ENCODE data around the gene SPAG16. TPM values are rescaled to one million over a fixed set of nuclear protein-coding genes. Genes with fewer than 3 reads are reported as not detected.

The SPAG16 gene
- total RNA-seq, 1 donor from 2014 or later, result 10.9 TPM

DNA sequence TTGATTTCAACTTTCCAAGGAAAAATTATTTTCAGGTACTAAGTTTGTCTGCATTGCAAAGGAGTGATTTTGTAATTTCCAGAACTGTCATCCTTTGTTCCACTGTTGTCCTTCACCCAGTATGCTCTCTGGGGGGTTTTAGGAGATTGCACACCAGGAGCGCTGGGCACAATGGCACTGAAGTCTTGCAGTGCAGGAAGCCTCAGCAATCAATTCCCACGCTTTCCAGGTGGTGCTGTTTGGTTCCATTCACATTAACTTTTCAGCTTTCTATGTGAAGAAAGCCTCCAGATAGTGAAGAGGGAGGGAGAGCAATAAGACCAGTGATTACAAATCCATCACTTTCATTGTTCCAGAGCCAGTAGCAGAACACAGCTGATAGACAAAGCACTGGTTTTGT lies 782.6 kb downstream of the SPAG16 start:
- no peak for DNase-seq (ENCODE audit: low spot score)

DNA sequence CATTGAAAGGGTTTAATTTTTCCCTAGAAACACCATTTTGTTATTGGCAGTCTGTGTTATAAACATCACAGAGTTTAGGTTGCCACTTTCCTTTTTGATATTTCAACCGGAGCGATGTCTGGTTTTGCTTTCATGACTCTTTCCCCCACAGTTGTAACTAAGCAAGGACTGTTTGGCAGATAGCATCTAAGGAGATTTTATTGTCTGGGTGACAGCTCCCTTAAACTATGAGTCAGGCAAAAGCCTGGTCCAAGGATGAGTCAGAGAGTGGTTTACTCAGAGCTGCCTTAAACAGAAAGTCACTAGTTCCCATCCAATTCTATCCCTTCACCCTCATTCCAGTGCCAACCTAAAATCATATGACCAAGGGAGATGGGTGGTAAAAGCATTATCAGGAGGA lies 785.0 kb downstream of the SPAG16 start:
- no peak for DNase-seq (ENCODE audit: low spot score)

DNA sequence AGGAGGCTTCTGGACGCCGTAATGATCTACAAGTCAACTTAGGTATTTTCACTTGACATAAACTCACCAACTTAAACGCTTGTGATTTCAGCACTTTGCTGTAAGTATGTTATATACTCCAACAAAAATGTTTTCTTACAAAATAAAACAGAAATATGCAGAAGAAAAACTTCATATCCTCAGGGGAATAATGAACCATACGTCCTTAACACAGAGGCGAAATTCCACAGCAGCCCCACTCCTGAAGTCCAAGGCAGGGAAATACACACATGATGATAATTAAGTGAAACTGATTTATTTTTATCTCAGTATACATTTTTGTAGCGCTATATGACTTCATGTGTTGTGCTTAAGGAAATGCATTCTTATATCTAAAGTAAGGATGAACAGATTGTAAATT lies 791.2 kb downstream of the SPAG16 start:
- no peak for DNase-seq (ENCODE audit: low spot score)

DNA sequence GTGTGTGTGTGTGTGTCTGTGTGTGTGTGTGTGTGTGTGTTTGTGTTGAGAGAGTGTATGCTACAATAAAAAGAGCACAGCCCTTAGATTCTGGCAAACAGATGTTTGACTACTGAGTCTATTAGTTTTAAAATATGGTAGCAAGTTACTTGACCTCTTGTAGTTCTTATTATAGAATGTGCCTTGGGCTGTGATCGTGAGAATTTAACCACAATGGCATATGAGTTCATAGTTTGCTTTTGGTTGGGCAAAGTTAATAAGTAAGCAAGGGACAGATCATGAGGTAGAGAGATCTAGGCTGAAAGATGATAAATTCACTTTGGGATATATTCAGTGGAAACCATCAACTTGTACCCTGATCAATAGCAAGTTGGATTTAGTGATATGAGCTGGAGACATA lies 792.3 kb downstream of the SPAG16 start:
- DNase-seq (ENCODE audit: low spot score), result no peak

DNA sequence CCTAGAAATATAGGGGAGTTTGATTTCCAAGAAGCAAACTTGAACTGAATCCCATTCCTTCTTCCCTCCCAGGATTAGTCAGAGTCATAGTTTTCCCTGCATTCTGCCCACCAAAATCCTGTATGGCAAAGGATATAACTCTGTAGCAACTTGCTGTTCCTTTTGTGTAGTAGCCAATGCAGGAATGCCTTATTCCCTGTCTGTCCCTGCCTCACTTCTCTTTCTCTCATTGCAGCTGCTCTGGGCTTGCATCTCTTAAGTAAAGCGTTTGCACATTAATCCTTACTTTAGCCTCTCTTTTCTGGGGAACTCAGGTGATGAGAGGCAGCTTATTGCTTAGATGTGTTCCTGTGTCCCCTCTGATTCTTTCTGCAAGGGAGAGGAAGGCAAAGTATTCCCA lies 793.5 kb downstream of the SPAG16 start:
- DNase-seq (ENCODE audit: low spot score), result no peak

DNA sequence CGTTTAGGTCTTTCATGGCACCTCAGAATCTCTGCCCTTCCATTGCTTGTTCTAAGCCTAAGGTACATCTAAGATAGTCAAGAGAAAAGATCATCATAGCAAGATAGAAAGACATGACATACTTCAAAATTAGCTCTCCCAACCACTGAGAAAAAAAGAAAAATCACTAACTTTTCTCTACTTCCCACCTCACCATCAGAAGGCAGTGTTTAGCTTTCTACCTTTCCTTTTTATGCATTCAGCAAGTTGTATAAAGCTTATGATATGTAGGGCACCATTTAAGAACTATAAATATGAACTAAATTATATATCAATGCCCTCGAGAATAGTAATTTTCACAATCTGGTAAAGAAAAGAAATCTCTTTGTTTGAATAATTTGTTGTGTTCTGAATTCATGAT lies 794.8 kb downstream of the SPAG16 start:
- no peak for DNase-seq (ENCODE audit: low spot score)

DNA sequence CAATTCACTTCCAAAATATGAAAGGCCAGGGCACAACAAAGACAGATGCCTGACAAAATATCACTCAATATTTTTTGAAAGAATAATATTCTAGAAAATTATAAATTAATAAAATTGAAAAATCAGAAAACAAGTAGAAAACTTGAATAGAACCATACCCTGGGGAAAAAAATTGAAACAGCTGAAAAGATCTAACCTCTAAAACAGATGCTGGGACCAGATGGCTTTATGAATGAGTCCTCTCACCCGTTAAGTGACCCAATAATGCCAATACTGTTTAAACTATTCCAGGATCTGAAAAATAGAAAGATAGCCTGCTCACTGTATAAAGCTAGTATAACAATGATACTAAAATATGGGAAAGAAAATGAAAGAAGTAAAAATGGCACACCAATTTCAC lies 804.3 kb downstream of the SPAG16 start:
- DNase-seq (ENCODE audit: low spot score), result no peak

DNA sequence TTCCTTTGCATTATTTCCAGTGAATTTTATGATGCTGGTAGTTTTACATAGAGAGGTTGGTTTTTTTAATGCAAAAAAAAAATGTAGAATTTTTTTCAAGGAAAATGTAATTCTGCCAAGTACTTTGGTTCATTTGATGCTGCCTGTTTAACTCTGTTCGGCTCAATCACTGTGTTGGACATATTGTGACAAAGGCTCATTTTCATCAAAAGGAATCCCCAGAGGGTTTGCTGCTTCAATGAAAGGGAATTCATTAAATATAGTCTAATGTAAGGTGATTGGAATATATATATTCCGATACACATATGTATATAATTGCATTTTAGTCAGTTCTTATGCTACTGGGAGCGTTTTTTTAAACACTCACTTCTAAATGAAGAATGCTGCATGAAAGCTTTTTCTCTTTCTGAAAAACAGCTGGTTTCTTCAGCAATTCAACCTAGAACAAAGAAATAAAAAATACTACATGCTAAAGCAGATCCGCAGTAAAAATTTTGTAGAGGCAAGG lies 812.0 kb downstream of the SPAG16 start:
- no peak for DNase-seq (ENCODE audit: low spot score)

DNA sequence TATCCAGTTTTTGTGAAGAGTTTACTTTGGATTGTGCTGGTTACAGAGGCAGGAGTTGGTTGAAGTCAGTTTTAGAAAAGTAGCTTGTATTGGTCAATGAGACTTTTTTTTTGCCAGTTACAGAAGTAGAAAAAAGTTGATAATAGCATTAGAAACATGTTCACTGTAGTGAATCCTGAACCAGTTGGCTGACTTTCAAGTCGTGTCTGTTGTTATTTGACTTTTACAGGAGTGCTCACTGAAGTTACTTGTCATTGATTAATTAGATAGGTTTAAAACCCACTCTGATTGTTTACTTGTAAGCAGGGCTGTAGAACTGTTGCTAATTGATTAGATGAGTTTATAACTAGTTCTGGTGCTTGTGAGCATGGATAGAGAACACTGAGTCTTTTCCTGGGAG lies 814.5 kb downstream of the SPAG16 start:
- DNase-seq (ENCODE audit: low spot score), result no peak

DNA sequence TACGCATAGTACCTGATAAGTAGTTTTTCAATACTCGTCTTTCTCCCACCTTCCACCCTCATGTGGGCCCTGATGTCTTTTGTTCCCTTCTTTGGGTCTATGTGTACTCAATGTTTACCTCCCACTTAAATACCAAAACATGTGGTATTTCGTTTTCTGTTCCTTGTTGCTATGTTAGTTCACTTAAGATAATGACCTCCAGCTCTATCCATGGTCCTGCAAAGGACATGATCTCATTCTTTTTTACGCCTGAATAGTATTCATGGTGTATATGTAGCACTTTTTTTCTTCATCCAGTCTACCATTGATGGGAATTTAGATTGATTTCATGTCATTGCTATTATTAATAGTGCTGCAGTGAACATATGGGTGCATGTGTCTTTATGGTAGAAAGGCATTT lies 816.2 kb downstream of the SPAG16 start:
- DNase-seq (ENCODE audit: low spot score), result no peak

DNA sequence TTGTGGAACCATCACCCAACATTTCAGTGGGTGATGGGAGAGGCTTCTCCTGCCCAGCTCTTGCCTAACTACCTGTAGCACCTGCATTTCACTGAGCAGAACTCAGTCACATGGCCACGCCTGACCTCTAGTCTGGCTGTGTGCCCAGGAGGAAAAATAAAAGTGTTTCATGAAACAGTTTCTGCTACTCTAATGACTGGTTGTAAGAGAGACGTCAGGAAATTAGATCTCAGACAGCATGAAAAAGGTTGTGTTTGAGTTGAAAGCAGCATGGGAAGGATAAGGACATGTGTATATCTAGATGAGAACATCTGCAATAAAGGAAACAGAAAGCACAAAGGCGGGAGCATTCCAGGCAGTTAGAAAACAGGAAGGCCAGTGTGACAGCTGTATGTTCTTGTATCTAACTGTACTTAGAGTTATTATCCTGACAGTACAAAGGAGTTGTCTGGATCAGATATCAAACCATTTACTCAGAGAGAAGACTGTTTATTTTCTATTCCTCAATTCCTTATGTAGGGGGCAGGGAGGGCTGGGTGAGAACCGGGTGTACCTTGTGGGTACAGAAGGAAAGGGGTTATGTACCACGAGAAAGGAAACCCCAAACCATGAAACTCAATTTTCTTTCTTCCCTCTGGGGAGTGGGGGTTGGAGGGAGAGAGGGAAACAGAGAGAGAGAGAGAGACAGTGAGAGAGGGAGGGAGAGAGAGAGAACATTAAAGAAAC lies 819.2 kb downstream of the SPAG16 start:
- no peak for DNase-seq (ENCODE audit: low spot score)

DNA sequence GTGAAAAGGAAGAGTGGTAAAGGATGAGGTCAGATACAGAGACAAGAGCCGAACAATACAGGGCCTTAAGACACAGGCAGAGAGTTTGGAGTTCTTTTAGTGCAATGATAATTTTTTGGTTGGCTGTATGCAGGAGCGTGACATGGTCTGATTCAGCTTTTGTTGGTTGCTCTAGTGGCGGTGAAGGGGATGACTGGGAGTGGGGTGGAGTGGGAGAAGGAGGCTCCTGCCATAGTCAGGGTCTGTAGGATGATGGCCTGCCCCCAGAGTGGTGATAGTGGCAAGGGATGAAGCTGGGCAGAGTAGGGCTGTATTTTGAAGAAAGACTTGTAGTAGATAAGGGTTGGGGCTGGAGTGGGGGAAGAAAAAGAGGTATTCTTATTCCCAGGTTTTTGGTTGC lies 820.0 kb downstream of the SPAG16 start:
- no peak for DNase-seq (ENCODE audit: low spot score)

DNA sequence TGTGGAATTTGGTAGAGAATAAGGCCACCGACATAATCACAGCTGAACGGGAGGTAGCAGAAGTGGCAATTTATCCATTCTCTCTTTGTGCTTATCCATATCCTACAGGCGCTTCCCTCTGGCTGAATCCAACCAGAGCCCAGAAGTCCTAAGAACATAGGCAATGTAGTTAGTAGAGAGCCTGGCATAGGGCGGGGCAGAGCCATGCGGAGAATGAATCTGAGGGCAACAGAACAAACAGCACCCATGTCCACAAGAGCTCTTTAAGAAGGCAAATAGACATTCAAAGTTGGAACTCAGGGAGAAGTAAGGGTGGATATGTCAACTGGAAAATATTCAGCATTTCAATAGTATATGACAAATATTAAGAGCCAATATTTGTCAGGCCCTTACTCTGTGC lies 820.7 kb downstream of the SPAG16 start:
- DNase-seq (ENCODE audit: low spot score), result no peak

DNA sequence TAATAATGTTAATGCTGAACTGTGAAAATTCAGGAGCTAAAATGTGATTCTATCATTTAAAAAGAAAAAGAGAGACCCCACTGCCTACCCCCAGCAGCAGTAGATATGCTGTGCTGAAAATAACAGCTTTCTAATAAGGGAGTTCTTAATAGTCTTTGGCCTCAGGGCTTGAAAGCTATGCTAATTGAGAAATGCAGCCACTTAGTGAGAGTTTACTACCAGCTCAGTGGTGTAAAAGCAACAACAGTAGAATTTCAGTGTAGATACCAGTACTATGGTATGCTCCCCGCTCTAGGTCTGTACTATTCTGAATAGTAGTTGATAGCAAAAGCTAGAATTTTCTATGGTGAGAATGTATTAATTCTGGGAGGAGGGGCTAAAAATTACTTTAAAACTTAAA lies 823.5 kb downstream of the SPAG16 start:
- no peak for DNase-seq (ENCODE audit: low spot score)

DNA sequence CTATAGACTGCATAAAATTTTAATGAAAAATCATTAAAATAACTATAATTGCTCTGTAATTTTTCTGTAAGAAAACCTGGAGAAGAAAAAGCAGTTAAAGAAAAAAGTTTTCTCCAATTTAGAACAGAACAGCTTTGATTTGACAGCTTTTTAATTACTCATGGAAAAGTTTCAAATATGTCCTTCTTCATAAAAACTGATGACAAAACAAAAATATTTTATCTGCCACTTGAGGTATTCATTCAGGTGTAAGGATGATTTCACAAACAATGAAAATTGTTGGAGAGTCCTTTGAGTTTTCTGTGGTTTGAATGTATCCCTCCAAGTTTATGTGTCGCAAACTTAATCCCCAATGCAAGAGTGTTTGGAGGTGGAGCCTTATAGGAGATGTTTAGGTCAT lies 824.3 kb downstream of the SPAG16 start:
- no peak for DNase-seq (ENCODE audit: low spot score)

DNA sequence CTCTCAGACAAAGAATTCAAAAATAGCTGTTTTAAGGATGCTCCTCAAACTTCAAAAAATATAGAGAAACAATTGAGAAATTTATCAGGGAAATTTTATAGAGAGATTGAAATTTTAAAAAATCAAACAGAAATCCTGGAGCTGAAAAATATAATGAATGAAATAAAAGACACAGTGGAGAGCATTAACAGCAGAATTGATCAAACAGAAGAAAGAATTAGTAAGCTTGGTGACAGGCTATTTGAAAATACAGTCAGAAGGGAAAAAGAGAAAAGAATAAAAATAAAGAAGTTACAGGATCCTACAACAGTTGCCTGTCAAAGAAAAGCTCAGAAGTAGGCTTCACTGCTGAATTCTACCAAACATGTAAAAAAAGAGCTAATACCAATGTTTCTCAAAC lies 832.8 kb downstream of the SPAG16 start:
- no peak for DNase-seq (ENCODE audit: low spot score)

DNA sequence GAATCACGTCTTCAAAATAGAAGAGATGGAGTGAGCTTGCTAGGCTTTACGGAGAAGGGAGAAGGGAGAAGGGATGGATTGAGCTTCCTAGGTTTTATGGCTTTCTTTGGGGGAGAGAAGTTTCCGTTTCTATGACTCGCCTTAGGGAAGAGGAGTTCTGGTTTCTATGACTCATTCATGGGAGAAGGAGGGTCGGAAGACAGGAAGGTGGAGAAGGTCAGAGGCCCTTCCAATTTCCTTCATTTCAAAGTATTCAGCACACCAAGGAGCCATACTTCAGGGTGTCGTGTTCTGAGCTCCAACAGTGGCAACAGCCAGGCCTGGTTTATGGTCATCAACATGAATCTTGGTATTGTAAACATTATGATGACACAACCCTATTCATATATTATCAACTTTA lies 841.9 kb downstream of the SPAG16 start:
- DNase-seq (ENCODE audit: low spot score), result no peak

DNA sequence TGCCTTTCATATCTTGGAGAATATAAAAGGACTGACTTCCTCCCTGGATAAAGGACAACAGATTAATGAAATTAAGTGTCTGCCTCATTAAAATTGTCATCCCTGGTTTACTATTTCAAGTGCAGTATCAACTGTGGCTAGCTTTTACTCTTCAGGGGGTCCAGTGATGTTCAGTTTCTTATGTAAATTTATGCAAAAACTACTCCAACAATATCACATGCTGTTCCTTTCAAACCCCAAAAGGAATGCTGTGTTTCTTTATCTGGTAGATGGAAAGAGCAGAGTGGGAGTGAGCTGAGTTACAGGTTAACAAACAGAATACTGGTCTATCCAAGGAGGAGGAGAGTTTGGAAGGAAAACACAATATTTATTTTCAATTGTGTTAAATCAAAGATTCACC lies 842.9 kb downstream of the SPAG16 start:
- DNase-seq (ENCODE audit: low spot score), result no peak

DNA sequence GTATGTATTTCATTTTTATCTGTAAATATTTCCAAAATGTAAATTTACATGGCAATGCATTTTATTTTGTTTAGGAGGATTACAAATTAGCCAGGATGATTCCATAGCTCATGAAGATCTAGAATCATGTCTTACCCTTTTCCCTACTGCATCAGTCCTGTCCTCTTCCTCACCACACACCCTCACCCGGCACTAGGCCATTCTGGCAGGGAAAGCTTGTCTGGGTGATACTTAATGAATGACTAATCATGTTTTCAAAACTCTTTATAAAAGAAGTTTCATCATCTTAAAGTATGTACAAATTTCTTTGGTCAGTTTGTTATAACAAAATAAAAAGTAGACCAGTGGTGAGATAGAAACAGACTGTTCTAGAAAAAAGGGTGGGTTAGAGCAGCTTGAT lies 843.3 kb downstream of the SPAG16 start:
- DNase-seq (ENCODE audit: low spot score), result no peak

DNA sequence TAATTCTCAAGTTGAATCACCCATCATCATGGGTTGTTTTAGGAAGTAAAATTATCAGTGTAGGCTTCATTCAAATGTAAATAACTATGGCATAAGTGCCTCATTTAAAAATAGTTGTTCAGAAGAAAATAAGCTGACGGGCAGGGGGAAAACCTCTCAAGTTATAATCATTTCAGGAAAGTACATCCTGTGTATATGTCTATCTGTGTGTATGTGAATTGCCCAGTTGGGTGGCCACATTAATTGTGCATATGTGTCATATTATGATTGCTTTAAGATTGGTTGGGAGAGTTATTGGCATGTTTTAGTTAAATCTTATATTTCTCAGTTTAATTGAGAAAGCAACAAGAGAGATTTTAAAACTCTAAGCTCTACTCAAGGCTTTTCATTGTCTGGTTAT lies 843.8 kb downstream of the SPAG16 start:
- DNase-seq (ENCODE audit: low spot score), result no peak

DNA sequence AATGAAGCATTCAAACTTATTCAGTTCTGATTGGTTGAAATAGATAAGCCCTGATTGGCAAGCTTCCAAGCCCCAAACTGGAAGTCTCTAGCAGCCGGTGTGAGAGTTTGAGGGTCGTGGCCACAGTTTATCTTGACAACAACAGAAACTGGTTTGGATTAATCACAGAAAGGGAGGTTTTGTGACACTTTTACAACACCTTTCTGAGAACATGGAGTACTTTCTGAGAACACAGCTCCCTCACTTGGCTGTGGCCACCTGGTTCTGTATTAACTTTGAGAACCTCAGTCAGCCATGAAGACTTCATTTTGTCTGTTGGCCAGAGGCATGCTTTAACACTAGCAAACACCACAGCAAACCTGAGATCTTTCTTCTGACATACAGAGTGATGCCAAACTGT lies 845.9 kb downstream of the SPAG16 start:
- DNase-seq (ENCODE audit: low spot score), result no peak

DNA sequence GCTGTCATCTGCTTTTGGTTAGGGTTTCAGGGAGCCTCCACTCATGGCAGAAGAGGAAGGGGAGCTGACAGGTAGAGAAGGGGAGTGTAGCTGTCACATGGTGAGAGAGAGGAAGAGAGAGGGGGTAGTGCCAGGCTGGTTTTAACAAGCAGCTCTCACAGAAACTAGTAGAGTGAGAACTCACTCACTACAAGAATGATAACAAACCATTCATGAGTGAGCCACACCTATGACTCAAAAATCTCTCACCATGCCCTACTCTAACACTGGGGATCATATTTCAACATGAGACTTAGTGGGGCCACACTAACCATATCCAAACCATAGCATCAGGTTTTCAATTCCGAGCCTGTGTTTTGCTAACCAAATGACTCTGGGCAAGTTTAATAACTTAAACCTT lies 851.7 kb downstream of the SPAG16 start:
- no peak for DNase-seq (ENCODE audit: low spot score)

DNA sequence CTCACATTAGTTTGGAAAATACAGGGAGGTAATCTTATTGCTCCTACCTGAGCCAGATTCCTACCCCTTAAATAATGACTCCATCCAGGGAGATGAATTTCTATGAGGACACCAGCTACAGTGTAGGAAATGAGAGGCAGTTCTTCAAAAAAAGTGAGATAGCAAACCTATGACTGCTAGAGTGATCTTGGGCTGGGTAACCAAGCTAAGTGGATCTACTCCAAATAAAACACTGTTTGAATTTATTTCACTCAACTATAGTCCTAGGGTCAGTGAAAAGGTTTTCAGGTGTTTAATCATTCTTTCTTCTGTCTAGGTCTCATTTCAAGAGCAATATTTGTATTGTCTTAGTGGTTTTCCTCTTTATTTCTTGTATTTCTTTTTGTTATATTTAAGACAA lies 854.5 kb downstream of the SPAG16 start:
- DNase-seq (ENCODE audit: low spot score), result no peak

Measured in mesenteric fat pad (tissue), 1 donor.